ENCODE results near the gene HELZ.
"Not testable (repeated sequence)": the region's sequence is repeated elsewhere in the genome, so short reads cannot be mapped to it uniquely, and the experiment has no call there.

GRCh38 chr17:67104641-67105040 lies 140.4 kb downstream of the HELZ start:
- TF ChIP-seq EZH2phosphoT487 (IDR thresholded peaks at IDR 0.05; ENCODE audit: insufficient read depth, low read depth); EZH2 (IDR thresholded peaks at IDR 0.05; ENCODE audit: insufficient read depth, poor library complexity, severe bottlenecking): not testable (repeated sequence)
